ENCODE measurements around the gene RNF113B.

The RNF113B gene

GRCh38 chr13:98147521-98147920 lies 29.5 kb downstream of the RNF113B start:
- TF ChIP-seq CTCF (IDR thresholded peaks at IDR 0.05; ENCODE audit: extremely low read depth, insufficient read depth, missing control alignments): no peak
- in situ Hi-C loops (cut with MboI; ENCODE audit: low pct_unique_long_range_greater_than_20kb, low sequenced_read_pairs, unreplicated experiment): no loop called here
- DNase-seq (ENCODE audit: low spot score): no peak

GRCh38 chr13:98144801-98145350 lies 32.2 kb downstream of the RNF113B start:
- TF ChIP-seq CTCF (IDR thresholded peaks at IDR 0.05; ENCODE audit: extremely low read depth, insufficient read depth, missing control alignments): no peak
- in situ Hi-C loops (cut with MboI; ENCODE audit: low pct_unique_long_range_greater_than_20kb, low sequenced_read_pairs, unreplicated experiment): no loop called here
- DNase-seq (ENCODE audit: low spot score): no peak

- in situ Hi-C loops (cut with MboI; ENCODE audit: low pct_unique_long_range_greater_than_20kb, low sequenced_read_pairs, unreplicated experiment): no loop called here
- DNase-seq (ENCODE audit: low spot score): no peak
- TF ChIP-seq CTCF (IDR thresholded peaks at IDR 0.05; ENCODE audit: extremely low read depth, insufficient read depth, missing control alignments): no peak
Measured at GRCh38 chr13:98144027-98144741, 32.9 kb downstream of the RNF113B start.

GRCh38 chr13:98143601-98144026 lies 33.5 kb downstream of the RNF113B start:
- no peak for TF ChIP-seq CTCF (IDR thresholded peaks at IDR 0.05; ENCODE audit: extremely low read depth, insufficient read depth, missing control alignments)
- in situ Hi-C loops (cut with MboI; ENCODE audit: low pct_unique_long_range_greater_than_20kb, low sequenced_read_pairs, unreplicated experiment): no loop called here
- peak; percentile 30 for DNase-seq (ENCODE audit: low spot score)

GRCh38 chr13:98143157-98143553 lies 33.9 kb downstream of the RNF113B start:
- in situ Hi-C loops (cut with MboI; ENCODE audit: low pct_unique_long_range_greater_than_20kb, low sequenced_read_pairs, unreplicated experiment): no loop called here
- TF ChIP-seq CTCF (IDR thresholded peaks at IDR 0.05; ENCODE audit: extremely low read depth, insufficient read depth, missing control alignments): no peak
- peak; percentile 55 for DNase-seq (ENCODE audit: low spot score)

- TF ChIP-seq CTCF (IDR thresholded peaks at IDR 0.05; ENCODE audit: extremely low read depth, insufficient read depth, missing control alignments): peak; percentile 25
- in situ Hi-C loops (cut with MboI; ENCODE audit: low pct_unique_long_range_greater_than_20kb, low sequenced_read_pairs, unreplicated experiment): no loop called here
- peak; percentile 73 for DNase-seq (ENCODE audit: low spot score)
Measured at GRCh38 chr13:98142380-98143156, 34.5 kb downstream of the RNF113B start, which contains the start of gene FARP1. Gene FARP1 (plus strand): TSS chr13:98143094. CDS start chr13:98213243, 70,149 bp downstream.
